CD4-positive, alpha-beta T cell treated with Interleukin-12 subunit alpha and Interleukin-12 subunit beta, for 1 hour (primary cell): ENCODE data around the gene CD300H.

Experiments
- DNase-seq: peaks from one replicate; pipeline ENCODE4 v3.0.0-alpha.2; 2020

CD300H gene

DNA sequence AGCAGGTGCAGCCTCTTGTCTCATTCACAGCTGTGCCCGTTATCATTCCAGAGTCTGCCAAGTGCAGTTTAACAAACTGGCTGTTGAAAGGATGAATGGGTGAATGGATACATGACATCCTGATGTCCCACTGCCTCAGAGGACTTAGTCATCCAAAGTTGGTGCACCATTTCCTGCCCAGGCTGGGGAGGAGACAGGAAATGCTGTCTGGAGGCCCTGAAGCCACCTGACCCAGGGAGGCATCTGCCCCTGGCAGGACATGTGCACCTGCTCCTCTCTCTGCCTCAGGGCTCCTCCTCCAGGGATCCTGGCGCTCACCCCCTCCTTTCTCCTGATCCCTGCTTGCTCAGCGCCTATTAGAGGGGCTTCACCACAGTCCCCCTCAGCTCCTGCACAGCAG lies 19.6 kb downstream of the CD300H start:
- no peak for DNase-seq

DNA sequence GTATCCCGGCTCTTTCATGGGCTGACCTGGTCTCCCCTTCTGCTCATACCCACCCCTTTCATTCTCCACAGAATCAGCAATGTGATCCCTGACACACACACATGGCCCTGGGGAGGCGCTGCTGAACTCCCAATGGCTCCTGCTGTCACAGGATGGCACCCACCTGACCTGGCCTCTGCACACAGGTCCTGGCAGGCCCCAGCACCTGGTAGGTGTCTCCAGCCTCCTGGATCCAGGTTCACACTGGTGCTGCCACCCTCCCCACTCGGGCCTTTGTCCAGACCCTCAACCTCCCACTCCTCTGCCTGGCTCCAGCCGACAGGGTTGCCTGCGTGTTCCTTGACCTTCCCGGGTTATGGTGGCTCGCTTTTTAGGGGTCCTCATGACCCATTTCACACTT lies 20.0 kb downstream of the CD300H start:
- DNase-seq = no peak

DNA sequence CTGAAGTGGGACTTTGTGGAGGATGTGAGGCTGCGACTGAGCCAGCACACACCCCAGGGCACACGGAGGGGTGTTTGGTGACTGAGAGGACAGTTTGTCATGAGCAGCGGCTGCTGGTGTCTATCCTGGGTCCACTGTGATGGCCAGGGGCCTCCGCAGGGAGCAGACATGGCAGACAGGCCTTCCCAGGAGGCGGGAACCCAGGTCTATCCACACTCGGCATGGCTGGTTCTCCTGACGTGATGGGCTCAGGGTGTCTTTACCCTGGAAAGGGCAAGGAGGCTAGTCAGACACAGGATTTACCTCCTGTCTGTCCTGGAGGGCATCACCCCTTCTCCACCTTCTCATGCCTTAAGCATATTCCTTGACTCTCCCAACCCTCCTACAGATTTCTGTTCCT lies 20.7 kb downstream of the CD300H start:
- DNase-seq = no peak

DNA sequence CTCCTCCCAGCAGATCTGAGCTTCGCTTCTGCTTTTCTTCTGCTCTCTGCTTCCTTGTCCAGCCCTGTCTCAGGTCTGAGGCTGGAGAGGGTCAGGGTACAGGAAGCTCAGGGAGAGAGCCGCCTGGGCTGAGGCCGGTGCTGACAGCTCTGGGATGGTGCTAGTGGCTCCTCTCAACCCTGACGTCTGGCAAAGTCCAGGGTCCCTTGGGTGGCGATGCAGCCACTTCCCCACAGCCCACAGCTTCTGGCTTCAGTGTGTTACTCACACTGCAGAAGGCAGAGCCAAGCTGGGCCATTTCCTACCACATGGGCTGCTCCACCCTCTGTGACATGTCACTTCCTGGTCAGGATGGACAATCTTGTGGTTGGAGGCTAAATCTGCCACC lies 21.5 kb downstream of the CD300H start, which contains the start of gene CD300C:
TSS of gene CD300C (minus strand) at position 273 of the 388 bp plus-strand sequence. CDS start 333 bp downstream, outside the sequence.
- peak; percentile 20 for DNase-seq

DNA sequence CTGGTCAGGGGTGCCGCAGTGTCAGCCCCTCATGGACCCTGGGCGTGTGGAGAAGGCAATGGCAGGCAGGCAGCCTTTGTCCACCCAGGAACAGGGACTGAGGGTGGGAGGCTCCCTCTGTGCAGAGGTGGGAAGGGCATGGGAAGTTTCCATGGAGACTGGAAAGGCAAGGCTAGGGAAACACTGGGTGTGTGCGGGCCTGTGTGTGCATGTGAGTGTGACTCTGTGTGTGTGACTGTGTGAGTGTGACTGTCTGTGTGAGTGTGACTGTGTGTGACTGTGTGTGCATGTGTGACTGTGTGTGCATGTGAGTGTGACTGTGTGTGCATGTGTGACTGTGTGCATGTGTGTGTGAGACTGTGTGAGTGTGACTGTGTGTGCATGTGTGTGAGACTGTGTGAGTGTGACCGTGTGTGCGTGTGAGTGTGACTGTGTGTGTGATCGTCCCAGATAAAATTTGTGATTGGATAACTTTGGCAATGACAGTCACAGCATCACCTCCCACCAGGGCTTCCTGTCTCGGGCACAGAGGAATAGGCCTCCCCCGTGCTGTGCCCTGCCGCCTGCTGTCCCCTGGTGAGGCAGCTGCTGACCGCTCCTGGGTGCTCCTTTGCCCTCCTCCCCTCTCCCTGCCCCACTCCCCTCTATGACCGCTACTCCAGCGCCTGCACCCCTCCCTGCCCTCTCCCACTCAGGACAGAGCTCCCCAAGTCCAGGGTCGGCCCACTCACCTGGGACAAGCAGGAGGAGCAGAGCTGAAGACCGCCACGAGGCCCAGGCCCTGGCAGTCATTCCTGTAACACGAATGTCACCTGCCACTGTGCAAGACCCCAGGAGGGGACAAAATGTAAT lies 22.1 kb downstream of the CD300H start:
- DNase-seq = no peak

DNA sequence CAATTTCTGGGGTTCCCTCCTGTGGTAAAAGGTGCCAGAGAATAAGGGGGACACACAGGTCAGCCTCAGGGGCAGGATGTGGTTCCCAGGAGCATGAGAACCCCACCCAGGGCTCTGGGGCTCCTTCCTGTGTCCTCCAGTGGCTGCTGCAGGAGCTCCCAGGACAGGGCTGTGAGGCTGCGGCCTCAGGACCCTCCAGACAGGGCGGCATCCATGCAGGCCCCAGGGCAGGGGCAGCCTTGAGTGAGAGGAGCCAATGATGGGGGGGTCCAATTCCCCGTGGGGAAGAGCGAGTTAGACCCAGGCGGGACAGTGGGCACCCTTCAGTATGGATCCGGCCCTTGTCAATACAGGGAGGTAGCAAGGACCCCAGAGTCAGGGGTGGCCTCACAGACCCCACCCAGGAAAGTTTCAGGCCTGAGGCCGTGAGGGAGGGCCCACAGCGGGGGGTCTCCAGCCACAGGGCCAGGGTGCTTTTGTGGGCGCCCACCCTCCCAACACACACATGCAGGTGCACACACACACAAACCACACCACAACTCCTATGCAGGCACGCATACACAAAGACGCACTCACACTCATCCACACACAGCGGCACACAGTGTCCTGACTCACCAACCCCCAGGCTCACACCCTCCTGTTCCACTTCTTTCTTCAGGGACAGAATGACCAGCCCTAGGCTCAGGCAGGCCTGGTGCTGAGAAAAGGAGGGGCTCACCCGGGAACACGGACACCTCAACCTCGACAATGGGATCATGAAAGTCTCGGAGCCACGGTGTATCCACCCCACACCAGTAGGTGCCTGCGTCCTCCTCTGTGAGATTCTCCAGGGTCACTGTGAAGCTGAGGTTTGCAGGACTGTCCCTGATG lies 23.2 kb downstream of the CD300H start:
- DNase-seq = no peak

DNA sequence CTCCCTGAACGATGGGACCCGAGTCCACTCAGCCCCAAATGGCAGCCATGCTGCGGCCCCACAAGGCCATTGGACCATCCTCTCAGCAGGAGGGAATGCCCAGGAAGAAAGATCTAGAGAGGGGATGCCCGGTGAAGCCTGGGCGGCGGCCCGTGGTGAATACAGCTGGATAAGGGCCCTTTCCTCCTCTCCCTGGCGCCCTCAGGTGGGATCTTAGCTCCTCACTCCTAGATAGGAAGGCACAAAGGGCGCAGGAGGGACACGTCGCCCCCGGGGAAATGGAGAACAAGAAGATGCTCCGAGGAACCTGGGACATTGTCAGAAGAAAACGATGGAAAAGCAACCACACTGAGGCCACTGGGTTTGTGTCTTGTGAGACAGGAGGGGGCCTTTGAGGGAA lies 23.9 kb downstream of the CD300H start:
- DNase-seq = no peak

DNA sequence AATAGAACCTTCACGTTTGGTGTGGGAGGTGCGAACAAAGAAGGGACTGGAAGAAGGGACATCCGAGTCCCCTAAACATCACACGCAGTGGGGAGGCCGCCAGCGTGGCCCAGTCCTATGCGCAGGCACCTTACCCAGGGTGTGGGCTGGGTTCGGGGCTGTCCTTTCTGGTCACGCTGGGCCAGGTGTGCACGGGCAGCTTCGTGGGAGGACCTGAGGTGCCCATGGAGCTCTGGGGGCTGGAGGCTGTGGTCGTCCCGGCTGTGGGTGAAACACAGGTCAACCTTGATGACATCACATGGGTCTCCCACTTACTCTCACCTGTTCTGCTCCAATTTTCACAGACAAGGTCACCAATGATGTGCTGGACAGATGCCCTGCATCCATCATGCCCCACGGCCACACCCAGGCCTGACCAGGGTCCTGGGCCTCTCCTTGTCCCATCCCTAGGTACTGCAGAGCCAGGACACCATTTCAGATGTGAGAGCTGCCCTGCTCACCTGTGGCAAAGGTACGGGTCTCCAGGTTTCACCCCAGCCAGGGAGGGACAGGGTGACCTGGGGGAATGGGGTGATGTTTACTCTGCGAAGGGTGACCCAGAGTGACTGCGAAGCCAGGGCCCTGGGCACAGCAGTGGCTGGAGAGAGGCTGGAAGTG lies 24.5 kb downstream of the CD300H start:
- DNase-seq = no peak

DNA sequence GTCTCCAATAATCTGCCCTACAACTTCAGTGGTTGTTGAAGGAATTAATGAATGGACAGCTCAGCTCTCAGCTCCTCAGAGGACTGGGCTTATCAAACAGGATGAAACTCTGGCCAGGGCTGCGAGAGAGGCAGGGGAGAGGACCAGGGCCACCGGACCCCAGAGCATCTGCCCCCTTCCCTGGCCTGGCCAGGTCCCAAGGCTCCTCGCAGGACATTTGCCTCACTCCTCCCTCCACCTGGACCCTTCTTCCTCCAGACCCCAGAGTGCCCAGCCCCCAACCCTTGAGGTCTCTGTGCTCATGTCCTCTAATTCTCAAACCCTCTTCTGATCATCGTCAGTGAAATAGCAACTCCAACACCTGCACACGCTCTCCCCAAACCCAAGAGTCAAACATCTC lies 25.1 kb downstream of the CD300H start:
- DNase-seq = no peak

DNA sequence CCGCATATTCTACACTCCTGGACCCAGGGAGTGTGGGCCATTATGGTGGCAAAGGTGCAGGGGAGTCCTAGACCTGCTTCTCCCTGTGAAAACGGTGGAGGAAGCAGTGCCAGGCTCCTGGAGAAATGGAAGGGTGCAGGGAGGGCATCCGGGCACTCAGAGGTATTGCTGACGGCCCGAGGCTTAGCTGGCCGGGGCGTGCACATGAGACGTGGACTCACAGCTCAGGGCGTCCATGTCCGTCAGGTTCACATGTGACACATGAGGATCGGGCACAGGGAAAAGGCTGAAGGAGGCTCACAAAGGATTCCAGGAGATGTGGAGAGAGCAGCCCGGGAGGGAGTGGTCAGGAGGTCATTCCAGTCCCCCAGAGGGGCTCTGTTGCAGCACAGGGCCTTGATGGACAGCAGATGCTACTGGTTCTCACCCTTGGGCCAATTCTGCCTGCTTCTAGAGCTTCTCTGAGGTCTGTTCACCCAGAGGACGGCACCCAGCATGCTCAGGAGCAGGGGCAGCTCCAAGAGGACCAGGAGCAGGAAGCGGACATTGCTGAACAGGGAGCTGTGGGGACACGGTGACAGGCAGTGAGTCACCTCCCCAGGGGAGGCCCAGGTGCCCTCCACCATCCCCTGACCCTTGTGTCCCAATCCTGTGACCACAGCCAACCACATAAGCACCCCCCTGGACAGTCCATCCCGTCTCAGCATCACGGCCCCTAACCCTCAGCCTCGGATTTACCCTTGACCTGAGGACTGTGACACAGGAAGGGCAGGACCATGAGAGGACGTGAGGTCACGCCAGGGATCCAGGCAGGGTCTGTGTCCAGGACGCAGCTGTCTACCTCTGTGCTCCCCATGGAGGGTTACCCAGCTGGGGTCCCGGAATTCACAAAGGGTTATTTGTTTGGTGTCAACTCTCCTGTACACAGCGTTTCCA lies 25.9 kb downstream of the CD300H start:
- no peak for DNase-seq

DNA sequence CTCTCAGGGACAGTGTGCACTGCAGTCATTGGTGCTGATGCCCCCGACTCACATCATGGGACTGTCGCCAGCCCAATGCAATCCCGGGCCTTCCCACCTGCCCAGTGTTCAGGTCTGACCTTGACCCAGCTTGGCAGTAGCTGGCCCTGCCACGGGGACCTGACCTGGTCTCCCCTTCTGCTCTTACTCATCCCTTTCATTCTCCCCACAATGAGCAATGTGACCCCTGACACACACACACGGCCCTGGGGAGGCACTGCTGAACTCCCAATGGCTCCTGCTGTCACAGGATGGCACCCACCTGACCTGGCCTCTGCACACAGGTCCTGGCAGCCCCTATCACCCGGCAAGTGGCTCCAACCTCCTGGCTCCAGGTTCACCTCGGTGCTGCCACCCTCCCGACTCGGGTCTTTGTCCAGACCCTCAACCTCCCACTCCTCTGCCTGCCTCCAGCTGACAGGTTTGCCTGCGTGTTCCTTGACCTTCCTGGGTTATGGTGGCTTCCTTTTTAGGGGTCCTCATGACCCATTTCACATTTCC lies 28.0 kb downstream of the CD300H start:
- no peak for DNase-seq

DNA sequence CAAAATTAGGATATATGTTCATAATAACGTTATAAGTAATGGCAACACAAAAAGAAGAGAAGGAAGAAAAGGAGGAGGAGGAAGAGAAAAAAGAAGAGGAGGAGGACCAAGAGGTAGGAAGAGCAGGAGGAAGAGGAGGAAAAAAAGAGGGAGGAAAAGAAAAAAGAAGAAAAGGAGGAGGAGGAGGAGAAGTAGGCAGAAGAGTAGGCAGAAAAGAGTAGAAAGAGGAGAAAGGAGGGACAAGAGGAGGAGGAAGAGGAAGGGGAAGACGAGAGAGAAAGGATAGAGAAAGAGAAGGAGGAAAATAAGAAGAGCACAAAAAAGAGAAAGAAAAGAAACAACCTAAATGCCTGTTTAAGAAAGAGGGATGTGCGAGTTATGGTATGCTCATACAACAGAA lies 30.4 kb downstream of the CD300H start:
- DNase-seq = no peak

DNA sequence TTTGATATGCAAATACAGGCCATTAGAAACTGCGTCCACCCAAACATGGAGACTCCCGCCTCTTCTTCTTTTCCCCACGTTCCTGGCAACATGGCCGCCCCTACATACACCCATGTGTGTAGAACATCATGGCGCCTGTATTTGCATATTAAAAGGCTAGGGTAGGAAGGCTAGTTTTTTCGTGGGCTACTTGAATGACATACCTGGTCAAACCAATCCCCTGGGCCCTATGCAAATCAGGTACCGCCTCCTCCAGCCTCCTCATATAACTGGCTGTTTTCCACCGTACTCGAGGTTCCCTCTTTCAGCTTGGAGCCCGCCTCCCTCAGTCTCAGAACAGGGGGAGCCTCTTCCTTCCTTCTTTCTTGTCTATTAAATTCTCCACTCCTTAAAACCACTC lies 35.2 kb downstream of the CD300H start:
- DNase-seq = peak; percentile 40

DNA sequence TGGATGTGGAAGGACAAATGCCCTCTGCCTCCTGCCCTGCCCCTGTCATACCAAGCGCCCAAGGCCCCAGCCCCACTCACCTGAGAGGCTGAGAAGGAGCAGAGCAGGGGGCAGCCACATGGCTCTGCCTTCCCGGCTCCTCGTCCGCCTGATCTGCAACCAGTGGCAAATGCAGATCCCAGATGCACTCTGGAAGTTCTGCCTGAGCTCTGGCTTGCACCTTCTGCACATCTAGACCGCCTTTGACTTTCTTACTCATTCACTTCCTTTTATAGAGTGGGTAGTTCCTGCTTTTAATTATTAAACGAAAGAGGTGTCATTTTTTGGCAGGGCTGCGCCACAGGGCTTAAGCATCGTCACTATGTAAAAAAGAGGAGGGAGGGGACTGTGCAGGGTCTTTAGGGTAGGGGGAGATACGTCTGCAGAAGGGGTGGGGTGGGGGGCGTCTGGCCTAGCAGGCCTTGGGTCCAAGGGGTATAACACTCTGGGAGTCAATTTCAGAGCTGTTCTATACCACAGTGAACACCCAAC lies 36.0 kb downstream of the CD300H start, which contains the start of gene CD300LB:
TSS of gene CD300LB (minus strand) at position 245 of the 531 bp plus-strand sequence. CDS start at position 120, 125 bp downstream.
- no peak for DNase-seq

DNA sequence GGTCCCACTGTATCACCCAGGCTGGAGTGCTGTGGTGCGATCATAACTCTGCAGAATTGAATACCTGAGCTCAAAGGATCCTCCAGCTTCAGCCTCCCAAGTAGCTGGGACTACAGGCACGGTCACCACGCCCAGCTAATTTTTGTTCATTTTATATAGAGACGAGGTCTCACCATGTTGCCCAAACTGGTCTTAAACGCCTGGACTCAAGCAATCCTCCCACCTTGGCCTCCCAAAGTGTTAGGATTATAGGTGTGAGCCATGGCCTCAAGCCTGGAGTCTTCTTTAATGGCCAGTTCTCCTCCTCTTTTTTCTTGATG lies 36.5 kb downstream of the CD300H start:
- no peak for DNase-seq

DNA sequence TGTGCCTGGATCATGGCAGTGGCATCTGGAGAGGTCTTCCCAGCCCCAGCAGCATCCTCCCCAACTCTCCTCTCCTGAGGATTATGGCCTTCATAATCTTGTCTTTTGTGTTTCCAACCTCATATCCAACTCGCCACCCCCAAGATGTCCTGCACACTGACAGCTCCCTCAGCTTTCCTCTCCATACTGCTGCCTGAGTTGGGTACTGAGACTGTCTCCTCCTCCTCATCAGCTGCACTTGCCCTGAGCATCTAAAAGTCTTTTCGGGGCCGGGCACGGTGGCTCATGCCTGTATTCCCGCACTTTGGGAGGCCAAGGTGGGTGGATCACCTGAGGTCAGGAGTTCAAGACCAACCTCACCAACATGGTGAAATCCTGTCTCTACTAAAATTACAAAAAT lies 38.1 kb downstream of the CD300H start:
- no peak for DNase-seq

DNA sequence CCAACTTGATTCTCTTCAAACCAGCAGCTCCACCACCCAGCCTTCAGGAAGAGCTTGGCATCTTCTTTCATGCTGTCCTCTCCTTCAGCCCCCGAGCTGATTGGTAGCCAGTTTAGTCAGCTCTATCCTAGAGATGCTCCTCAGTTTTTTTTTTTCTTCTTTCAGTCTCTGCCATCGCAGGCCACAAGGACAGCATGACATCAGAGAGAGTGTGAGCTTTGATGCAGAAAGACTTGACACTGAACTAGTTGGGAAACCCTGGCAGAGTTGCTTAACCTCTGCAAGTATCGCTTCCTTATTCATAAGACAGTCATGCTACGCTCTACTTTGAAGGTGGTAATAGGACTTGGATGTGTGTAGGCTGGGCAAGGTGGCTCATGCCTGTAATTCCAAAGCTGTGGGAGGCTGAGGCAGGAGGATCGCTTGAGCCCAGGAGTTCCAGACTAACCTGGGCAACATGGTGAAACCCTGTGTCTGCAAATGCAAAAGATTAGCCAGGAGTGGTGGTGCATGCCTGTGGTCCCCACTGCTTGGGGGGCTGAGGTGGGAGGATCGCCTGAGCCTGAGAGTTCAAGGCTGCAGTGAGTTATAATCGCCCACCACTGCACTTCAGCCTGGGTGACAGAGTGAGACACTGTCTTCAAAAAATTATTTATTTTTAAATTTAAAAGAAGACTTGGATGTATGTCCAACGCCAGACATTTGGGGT lies 38.7 kb downstream of the CD300H start:
- peak; percentile 14 for DNase-seq

DNA sequence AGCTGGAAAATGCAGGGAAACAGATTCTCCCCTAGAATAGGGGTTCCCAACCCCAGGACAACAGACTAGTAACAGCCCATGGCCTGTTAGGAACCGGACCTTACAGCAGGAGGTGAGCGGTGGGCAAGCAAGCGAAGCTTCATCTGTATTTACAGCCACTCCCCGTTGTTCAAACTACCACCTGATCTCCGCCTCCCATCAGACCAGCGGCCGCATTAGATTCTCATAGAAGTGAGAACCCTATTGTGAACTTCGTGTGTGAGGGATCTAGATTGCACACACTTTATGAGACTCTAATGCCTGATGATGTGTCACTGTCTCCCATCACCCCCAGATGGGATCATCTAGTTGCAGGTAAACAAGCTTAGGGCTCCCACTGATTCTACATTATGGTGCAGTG lies 39.6 kb downstream of the CD300H start:
- no peak for DNase-seq

DNA sequence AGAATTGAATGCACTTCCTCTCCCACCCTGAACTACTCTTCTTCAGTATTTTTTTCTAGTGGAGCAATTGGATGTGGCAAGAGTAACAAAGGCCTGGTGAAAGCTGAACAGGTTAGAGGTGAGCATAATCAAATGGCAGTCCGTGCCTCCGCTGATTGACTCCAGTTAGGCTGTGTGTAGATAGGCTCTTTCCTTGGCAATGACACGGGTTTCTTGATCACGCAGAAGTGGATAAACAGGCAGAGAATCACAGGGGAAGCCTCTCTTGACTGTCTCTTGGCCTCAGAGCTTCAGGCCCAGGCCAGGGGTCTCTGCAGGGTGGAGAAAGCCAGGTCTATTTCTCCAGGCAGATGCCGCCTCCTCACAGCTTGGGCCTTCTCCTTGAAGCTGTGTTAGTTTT lies 40.2 kb downstream of the CD300H start:
- DNase-seq = no peak

DNA sequence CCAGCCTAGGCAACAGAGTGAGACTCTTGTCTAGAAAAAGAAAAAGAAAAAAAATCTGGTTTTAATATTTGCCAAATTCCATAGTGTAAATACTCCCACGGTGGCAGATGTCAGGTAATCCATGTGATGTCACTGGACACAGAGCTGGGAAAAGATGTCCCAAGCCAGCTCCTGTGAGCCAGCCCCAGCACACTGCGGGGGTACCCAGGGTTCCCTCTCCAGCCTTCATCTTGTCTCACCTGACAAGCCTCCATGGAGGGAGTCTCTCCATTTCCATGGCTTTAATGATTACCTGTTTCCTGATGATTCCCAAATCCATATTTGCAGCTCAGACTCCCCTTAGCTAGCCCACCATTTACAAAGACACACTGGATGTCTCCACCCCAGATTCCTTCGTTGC lies 40.6 kb downstream of the CD300H start:
- no peak for DNase-seq

DNA sequence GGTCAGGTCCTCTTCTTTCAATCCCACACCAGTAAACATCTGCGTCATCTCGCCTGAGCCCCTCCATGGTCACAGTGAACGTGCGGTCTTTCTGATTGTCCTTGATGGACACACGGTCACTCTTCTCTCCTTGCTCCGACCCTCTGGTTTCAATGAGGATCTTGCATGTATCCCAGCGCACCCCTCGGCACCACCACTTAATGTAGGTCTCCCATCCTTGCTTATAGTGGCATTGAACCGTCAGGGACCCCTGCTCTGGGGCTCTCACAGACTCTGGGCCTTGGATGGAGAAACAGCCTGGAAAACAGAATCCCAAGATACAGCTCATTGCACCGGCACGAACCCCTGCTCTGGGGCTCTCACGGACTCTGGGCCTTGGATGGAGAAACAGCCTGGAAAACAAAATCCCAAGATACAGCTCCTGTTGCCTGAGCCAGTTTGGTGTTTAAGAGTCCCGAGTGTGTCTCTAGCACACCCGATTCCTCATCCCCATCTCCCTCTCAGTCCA lies 41.5 kb downstream of the CD300H start:
- DNase-seq = no peak
